Peyer's patch (tissue), 4 donors: Measurements from ENCODE around the gene PRR7. TPM values are rescaled to one million over a fixed set of nuclear protein-coding genes. Genes with fewer than 3 reads are reported as not detected.

Experiments
- DNase-seq, 3 donors: peaks; one replicate each; pipeline ENCODE4 v3.0.0-alpha.2; 2017 to 2019
- H3K27ac ChIP-seq, 4 donors: fragments of 200-600 bp; sonication (generic); one replicate each; pipeline ENCODE4 v1.5.1; 2016 to 2019
- H3K27me3 ChIP-seq, 2 donors: fragments of 200-600 bp; sonication (generic); one replicate each; pipeline ENCODE4 v1.5.1; 2019
- H3K36me3 ChIP-seq, 3 donors: fragments of 200-600 bp; sonication (generic); one replicate each; pipeline ENCODE4 v1.5.1; 2016 to 2019
- H3K4me1 ChIP-seq, 4 donors: fragments of 200-600 bp; sonication (generic); one replicate each; pipeline ENCODE4 v1.5.1; 2016 to 2019
- H3K4me3 ChIP-seq, 4 donors: fragments of 200-600 bp; sonication (generic); 1 replicate in 3 of 4; 2 replicates in 1 of 4; pipeline ENCODE4 v1.5.1; 2016 to 2019; ENCODE audit warnings: mild to moderate bottlenecking in 1 of 4
- H3K9me3 ChIP-seq, 4 donors: fragments of 200-600 bp; sonication (generic); one replicate each; pipeline ENCODE4 v1.5.1; 2016 to 2019; ENCODE audit warnings: mild to moderate bottlenecking in 1 of 4
- POLR2A ChIP-seq, 2 donors: fragments of 450-650 bp; IDR thresholded peaks; one replicate each; pipeline ENCODE4 v1.5.1; 2017; ENCODE audit warnings: antibody characterized with exemption in 2 of 2, mild to moderate bottlenecking in 2 of 2, moderate library complexity in 2 of 2
- total RNA-seq, 4 donors: library from RNA; depleted of rRNA; stranded (reverse); fragments of >200 nt; gene quantifications; one replicate each; pipeline ENCODE4 v1.1.0, GENCODE V29; 2016
- TF ChIP-seq, protein P1 (sequence below), 6 experiments: fragments of 450-650 bp in 4 of 6; fragments of 200-600 bp in 2 of 6; sonication (generic) in 1 of 6; IDR thresholded peaks; one replicate each; pipeline ENCODE4 v1.5.1; 2017 to 2019; ENCODE audit warnings: antibody characterized with exemption in 6 of 6, mild to moderate bottlenecking in 3 of 6, moderate library complexity in 1 of 6

The PRR7 gene
- total RNA-seq, 4 donors from 2014 or later: 0.70 to 2.2 (median 1.9) TPM; not detected in 1

DNA sequence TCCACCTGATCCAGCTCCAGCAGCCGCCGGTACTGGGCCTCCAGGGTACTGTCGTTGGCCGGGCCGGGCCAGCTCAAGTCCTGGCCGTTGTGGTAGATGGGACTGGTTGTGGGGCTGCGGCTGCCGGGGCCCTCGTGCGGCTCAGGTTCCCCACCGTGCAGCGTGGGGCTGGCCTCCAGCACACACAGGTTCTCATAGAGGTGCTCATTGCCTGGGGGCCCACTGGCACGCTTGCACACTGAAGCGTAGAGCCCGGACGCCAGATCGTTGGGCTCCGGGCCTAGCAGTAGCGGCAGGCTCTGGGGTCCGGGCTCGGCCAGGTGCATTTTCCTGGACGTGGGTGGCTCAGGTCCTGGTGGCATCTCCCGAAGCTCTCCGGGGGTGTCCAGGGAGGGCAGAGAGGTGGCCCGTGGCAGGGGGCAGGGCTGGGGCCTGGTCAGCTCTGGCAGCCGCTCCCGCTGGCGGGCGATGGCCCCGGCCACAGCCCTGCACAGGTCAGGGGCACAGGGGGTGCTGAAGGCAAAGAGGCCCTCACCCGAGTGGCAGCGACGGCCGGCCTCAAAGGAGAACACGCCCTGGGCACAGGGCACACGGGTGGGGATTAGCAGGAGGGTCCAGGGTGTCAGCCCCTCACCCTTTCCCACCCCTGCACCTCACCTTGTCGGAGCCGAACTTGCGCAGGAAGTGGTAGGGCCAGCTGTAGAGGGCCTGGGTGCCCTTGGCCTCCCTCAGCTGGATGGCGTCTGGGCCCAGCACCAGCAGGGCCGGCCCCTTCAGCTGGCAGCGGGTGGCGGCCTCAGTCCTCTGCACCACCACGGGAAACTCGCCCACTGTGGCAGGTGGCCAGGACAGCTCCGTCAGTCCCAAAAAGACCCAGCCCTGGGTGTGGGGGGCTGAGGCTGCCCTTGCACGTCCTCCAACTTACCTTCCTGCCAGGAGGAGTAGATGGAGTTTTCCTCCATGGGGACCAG, 57.8 kb downstream of the PRR7 start:
- Histone ChIP-seq H3K27me3 (no peaks in the 10 kb centered on the region), H3K4me1 (peaks cover 0 to 10% (median 7%) of the 10 kb centered on the region in 4 donors), H3K4me3 (no peak overlapping the region), H3K27ac (no peak overlapping the region), H3K36me3 (no peaks in the 10 kb centered on the region), H3K9me3 (no peaks in the 10 kb centered on the region)
- TF ChIP-seq, protein P1, sequence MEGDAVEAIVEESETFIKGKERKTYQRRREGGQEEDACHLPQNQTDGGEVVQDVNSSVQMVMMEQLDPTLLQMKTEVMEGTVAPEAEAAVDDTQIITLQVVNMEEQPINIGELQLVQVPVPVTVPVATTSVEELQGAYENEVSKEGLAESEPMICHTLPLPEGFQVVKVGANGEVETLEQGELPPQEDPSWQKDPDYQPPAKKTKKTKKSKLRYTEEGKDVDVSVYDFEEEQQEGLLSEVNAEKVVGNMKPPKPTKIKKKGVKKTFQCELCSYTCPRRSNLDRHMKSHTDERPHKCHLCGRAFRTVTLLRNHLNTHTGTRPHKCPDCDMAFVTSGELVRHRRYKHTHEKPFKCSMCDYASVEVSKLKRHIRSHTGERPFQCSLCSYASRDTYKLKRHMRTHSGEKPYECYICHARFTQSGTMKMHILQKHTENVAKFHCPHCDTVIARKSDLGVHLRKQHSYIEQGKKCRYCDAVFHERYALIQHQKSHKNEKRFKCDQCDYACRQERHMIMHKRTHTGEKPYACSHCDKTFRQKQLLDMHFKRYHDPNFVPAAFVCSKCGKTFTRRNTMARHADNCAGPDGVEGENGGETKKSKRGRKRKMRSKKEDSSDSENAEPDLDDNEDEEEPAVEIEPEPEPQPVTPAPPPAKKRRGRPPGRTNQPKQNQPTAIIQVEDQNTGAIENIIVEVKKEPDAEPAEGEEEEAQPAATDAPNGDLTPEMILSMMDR (IDR thresholded peaks at IDR 0.05): no peak
- no peak for TF ChIP-seq POLR2A (IDR thresholded peaks at IDR 0.05)
- DNase-seq: no peak

DNA sequence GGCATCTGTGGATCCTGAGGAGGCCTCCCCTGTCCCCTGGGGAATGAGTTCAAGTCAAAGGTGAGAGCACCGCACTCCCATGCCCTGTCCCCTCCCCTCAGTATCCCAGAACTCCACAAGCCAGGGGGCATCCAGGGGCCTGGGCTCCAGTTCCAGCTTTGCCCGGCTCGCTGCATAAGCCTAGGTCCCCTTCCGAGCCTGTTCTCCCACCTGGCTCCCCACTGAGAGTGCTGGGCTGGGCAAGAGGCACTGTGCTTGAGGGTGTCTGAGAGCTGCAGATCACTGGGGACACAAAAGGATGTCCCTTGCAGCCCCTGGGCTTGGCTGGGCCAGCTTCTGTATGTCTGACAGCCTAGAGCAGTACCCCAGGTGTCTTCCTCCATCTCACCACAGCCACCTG, 58.5 kb downstream of the PRR7 start:
- Histone ChIP-seq H3K36me3 (no peaks in the 10 kb centered on the region), H3K9me3 (no peaks in the 10 kb centered on the region), H3K27ac (no peak overlapping the region), H3K4me3 (no peak overlapping the region), H3K4me1 (peaks cover 0 to 10% (median 7%) of the 10 kb centered on the region in 4 donors), H3K27me3 (no peaks in the 10 kb centered on the region)
- no peak for DNase-seq
- TF ChIP-seq POLR2A (IDR thresholded peaks at IDR 0.05): no peak
- TF ChIP-seq, protein P1 (IDR thresholded peaks at IDR 0.05): no peak

Other genes starting within 250 kb of the PRR7 start
- gene RAB24, start 143.1 kb upstream of the PRR7 start, total RNA-seq: 10 to 100 TPM; 37.0 to 58.6 (median 46.3) TPM
- gene PRELID1, start 143.0 kb upstream of the PRR7 start, total RNA-seq: 100 to 1,000 TPM in 3 of 4 donors, 10 to 100 TPM in 1; 55.3 to 215 (median 132) TPM
- gene MXD3, start 134.9 kb upstream of the PRR7 start, total RNA-seq: 10 to 100 TPM in 3 of 4 donors, 1 to 10 TPM in 1; 6.8 to 25.8 (median 18.5) TPM
- gene LMAN2, start 95.1 kb upstream of the PRR7 start, total RNA-seq: 100 to 1,000 TPM; 193 to 321 (median 268) TPM
- 10 to 100 TPM; 19.4 to 41.0 (median 23.3) TPM for gene RGS14, start 88.9 kb upstream of the PRR7 start, total RNA-seq
- gene SLC34A1, start 62.4 kb upstream of the PRR7 start, total RNA-seq: under 1 TPM in 1 of 4 donors, not detected in 3; 0.35 TPM
- not detected for gene PFN3, start 46.2 kb upstream of the PRR7 start, total RNA-seq
- 10 to 100 TPM in 1 of 4 donors, 1 to 10 TPM in 3; 1.7 to 22.2 (median 7.8) TPM for gene F12, start 37.2 kb upstream of the PRR7 start, total RNA-seq
- 100 to 1,000 TPM in 1 of 4 donors, 10 to 100 TPM in 3; 36.2 to 140 (median 40.7) TPM for gene GRK6, start 20.1 kb upstream of the PRR7 start, total RNA-seq
- 10 to 100 TPM; 14.2 to 77.6 (median 23.1) TPM for gene DBN1, start 26.8 kb downstream of the PRR7 start, total RNA-seq
- gene PDLIM7, start 50.8 kb downstream of the PRR7 start, total RNA-seq: 100 to 1,000 TPM in 1 of 4 donors, 10 to 100 TPM in 3; 17.4 to 137 (median 23.3) TPM
- 10 to 100 TPM in 1 of 4 donors, 1 to 10 TPM in 3; 2.1 to 52.0 (median 5.5) TPM for gene DOK3, start 63.0 kb downstream of the PRR7 start, total RNA-seq
- gene DDX41, start 70.1 kb downstream of the PRR7 start, total RNA-seq: 100 to 1,000 TPM; 103 to 168 (median 118) TPM
- gene FAM193B, start 107.7 kb downstream of the PRR7 start, total RNA-seq: 100 to 1,000 TPM in 3 of 4 donors, 10 to 100 TPM in 1; 77.1 to 205 (median 177) TPM
- 10 to 100 TPM; 39.6 to 65.6 (median 52.5) TPM for gene TMED9, start 145.4 kb downstream of the PRR7 start, total RNA-seq
- gene B4GALT7, start 153.3 kb downstream of the PRR7 start, total RNA-seq: 10 to 100 TPM; 12.6 to 29.8 (median 21.9) TPM